Tibial nerve (tissue), 4 donors: ENCODE data around the gene ERC2. TPM values are rescaled to one million over a fixed set of nuclear protein-coding genes. Genes with fewer than 3 reads are reported as not detected.

Experiments
- DNase-seq, 2 donors: peaks; one replicate each; pipeline ENCODE4 v3.0.0-alpha.2; 2019; ENCODE audit warnings: low spot score in 2 of 2
- H3K27ac ChIP-seq, 4 donors: fragments of 200-600 bp; sonication (generic) in 3 of 4; one replicate each; pipeline ENCODE4 v1.5.1; 2017 to 2019; ENCODE audit warnings: mild to moderate bottlenecking in 1 of 4
- H3K27me3 ChIP-seq, 2 donors: fragments of 200-600 bp; sonication (generic) in 1 of 2; one replicate each; pipeline versions ENCODE4 v1.5.1 to v1.6.0; 2017 to 2019
- H3K36me3 ChIP-seq, 3 donors: fragments of 200-600 bp; sonication (generic); one replicate each; pipeline ENCODE4 v1.5.1; 2018 to 2019
- H3K4me1 ChIP-seq, 4 donors: fragments of 200-600 bp; sonication (generic) in 3 of 4; one replicate each; pipeline ENCODE4 v1.5.1; 2017 to 2019
- H3K4me3 ChIP-seq, 4 donors: fragments of 200-600 bp; sonication (generic) in 3 of 4; one replicate each; pipeline ENCODE4 v1.5.1; 2017 to 2019; ENCODE audit warnings: mild to moderate bottlenecking in 1 of 4, moderate library complexity in 1 of 4
- H3K9me3 ChIP-seq, 4 donors: fragments of 200-600 bp; sonication (generic) in 3 of 4; one replicate each; pipeline ENCODE4 v1.5.1; 2017 to 2019
- EP300 ChIP-seq, 2 donors: sonication (generic); formaldehyde crosslinking; IDR thresholded peaks; one replicate each; pipeline ENCODE4 v1.6.1; 2017; ENCODE audit warnings: antibody characterized with exemption in 2 of 2, mild to moderate bottlenecking in 1 of 2
- POLR2A ChIP-seq, 2 donors: fragments of 450-650 bp; IDR thresholded peaks; one replicate each; pipeline ENCODE4 v1.6.1; 2017; ENCODE audit warnings: antibody characterized with exemption in 2 of 2, mild to moderate bottlenecking in 2 of 2, moderate library complexity in 2 of 2
- WGBS, 2 donors: methylation state at CpG; one replicate each; pipeline ENCODE4 v1.1.5; 2018; 5-methylcytosine and 5-hydroxymethylcytosine counted together
- total RNA-seq, 4 donors: library from RNA; depleted of rRNA; stranded (reverse); fragments of >200 nt; gene quantifications; one replicate each; pipeline ENCODE4 v1.1.0, GENCODE V29; 2016
- TF ChIP-seq, protein P1 (sequence below), 5 experiments: fragments of 200-600 bp in 3 of 5; fragments of 450-650 bp in 2 of 5; sonication (generic) in 3 of 5; IDR thresholded peaks; one replicate each; pipeline ENCODE4 v1.5.1; 2016 to 2019; ENCODE audit warnings: antibody characterized with exemption in 5 of 5, mild to moderate bottlenecking in 3 of 5, moderate library complexity in 2 of 5

The ERC2 gene
- total RNA-seq, 4 donors from 2014 or later = 0.84 to 0.98 (median 0.90) TPM; not detected in 1

DNA sequence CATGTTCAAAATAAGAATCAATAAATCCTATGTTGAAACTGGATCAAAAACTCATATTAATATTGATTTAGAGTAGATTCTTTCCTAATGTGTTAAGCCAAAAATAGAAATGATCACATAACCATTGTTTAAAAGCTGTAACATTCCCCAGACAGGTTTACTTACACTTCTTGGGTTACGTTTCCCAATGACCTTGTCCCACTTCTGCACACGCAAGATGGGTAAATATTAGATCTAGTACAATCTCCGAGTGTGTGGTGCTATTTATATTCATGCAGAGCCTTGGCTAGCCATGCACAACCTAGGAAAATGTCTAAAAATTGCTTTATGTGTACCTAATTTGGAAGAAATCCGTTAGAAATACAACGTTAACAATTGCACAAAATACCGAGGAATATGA, 39.6 kb downstream of the ERC2 start:
- TF ChIP-seq, protein P1, sequence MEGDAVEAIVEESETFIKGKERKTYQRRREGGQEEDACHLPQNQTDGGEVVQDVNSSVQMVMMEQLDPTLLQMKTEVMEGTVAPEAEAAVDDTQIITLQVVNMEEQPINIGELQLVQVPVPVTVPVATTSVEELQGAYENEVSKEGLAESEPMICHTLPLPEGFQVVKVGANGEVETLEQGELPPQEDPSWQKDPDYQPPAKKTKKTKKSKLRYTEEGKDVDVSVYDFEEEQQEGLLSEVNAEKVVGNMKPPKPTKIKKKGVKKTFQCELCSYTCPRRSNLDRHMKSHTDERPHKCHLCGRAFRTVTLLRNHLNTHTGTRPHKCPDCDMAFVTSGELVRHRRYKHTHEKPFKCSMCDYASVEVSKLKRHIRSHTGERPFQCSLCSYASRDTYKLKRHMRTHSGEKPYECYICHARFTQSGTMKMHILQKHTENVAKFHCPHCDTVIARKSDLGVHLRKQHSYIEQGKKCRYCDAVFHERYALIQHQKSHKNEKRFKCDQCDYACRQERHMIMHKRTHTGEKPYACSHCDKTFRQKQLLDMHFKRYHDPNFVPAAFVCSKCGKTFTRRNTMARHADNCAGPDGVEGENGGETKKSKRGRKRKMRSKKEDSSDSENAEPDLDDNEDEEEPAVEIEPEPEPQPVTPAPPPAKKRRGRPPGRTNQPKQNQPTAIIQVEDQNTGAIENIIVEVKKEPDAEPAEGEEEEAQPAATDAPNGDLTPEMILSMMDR (IDR thresholded peaks at IDR 0.05) = no peak
- TF ChIP-seq EP300 (IDR thresholded peaks at IDR 0.05) (no peak), POLR2A (IDR thresholded peaks at IDR 0.05) (no peak)
- Histone ChIP-seq H3K36me3 (no peaks in the 10 kb centered on the region), H3K4me3 (no peak overlapping the region), H3K9me3 (peaks cover 0 to 7% (median 0%) of the 10 kb centered on the region in 4 donors), H3K27ac (no peak overlapping the region), H3K27me3 (no peaks in the 10 kb centered on the region), H3K4me1 (no peaks in the 10 kb centered on the region)
- DNase-seq = no peak
- WGBS, 2 donors = 74 to 79% methylated on average over 6 of the region's 6 CpGs

DNA sequence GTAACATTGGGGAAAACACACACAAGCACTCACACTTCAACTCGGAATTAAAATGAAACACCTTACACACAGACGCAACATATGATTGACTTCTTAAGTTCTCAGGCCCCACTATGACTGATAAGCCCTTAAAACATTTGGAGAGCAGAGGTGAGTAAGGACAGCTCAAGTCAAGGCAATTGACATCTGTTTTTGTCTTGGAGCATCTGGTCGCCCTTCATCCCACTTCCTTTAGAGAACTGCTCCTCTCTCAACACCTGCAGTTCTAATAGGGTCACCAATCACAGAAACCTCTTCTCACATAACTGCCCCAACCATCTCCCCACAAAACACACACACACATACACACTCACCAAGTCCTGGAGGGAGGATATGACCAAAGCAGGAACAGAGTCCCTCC, 43.4 kb downstream of the ERC2 start:
- H3K36me3 ChIP-seq = no peaks in the 10 kb centered on the region
- TF ChIP-seq, protein P1 (IDR thresholded peaks at IDR 0.05) = no peak
- TF ChIP-seq EP300 (IDR thresholded peaks at IDR 0.05) = no peak
- TF ChIP-seq POLR2A (IDR thresholded peaks at IDR 0.05) = no peak
- WGBS, 2 donors = 91 to 94% methylated on average over 3 of the region's 3 CpGs

DNA sequence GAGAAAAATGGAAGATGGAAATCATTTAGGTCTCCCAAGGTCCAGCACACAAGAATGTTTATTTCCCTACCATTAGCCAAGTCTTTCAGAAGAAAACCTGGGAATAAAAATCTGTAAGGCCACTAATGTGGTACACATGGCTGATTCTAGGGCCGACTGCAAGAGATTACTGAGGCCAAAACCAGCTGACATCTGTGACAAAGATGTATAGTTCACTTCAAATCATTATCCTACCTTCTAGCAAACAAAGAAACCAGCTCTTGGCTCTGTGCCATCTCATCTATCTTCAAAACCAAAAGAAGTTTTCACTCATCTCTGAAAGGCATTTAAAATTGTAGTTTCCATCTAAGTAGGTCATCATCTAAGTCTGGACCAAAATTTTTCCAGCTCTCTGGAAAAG, 43.9 kb downstream of the ERC2 start:
- DNase-seq = no peak
- Histone ChIP-seq H3K4me1 (peaks cover 0 to 4% (median 0%) of the 10 kb centered on the region in 4 donors), H3K27me3 (no peaks in the 10 kb centered on the region), H3K4me3 (no peak overlapping the region), H3K27ac (no peak overlapping the region), H3K9me3 (no peaks in the 10 kb centered on the region), H3K36me3 (no peaks in the 10 kb centered on the region)
- 40 to 48% methylated on average over 1 of the region's 1 CpG for WGBS, 2 donors
- no peak for TF ChIP-seq EP300 (IDR thresholded peaks at IDR 0.05)
- no peak for TF ChIP-seq POLR2A (IDR thresholded peaks at IDR 0.05)
- TF ChIP-seq, protein P1 (IDR thresholded peaks at IDR 0.05) = no peak

More for the DNA sequence above, 43.4 kb downstream of the ERC2 start:
- H3K27me3 ChIP-seq = no peaks in the 10 kb centered on the region
- H3K4me1 ChIP-seq = peaks cover 0 to 4% (median 0%) of the 10 kb centered on the region in 4 donors
- no peak for DNase-seq
- no peak overlapping the region for H3K27ac ChIP-seq
- H3K4me3 ChIP-seq = no peak overlapping the region
- H3K9me3 ChIP-seq = no peaks in the 10 kb centered on the region

DNA sequence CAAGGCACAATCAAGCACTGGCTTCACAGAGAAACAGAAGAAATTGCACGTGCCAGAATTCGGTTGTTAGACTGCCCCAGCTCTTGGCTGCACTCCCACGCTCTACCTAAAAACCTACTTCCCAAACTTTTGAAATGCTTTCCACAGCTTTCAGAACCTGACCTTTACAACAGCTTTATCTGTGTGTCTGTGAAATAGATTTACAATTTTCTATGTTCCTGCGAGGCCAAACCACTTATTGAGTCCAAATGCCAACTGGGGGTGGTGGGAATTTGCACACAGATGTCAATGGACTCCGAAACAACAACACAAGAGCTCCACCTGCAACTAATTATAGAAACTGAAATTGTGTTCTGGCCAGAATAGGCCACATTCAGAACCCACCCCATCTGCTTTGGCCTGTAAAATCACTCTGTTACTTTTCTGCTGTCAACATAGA, 44.6 kb downstream of the ERC2 start:
- Histone ChIP-seq H3K4me3 (no peak overlapping the region), H3K27ac (no peak overlapping the region), H3K9me3 (no peaks in the 10 kb centered on the region), H3K4me1 (peaks cover 0 to 4% (median 0%) of the 10 kb centered on the region in 4 donors), H3K27me3 (no peaks in the 10 kb centered on the region), H3K36me3 (no peaks in the 10 kb centered on the region)
- TF ChIP-seq, protein P1 (IDR thresholded peaks at IDR 0.05) = no peak
- TF ChIP-seq EP300 (IDR thresholded peaks at IDR 0.05) (no peak), POLR2A (IDR thresholded peaks at IDR 0.05) (no peak)
- 61 to 64% methylated on average over 5 of the region's 5 CpGs for WGBS, 2 donors
- DNase-seq = no peak

DNA sequence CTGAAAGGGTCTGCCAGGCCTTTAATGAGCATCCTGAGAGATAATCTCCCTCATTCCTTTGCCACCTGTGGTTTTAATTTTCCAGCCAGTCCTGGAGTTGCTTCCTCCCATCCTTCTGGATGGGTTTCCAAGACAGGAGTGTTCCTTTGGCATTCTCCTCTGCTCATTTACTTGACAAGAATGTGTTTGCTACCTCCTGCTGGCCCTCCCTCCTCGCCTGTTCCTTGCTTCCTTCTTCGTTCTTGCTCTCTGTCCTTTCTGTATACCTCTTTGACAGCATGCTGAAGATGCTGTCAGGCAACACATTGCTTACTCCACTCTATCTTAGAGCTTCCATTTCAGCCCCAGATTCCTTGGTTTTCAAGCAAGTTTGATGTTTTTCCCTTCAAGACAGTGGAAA, 46.0 kb downstream of the ERC2 start:
- Histone ChIP-seq H3K27ac (no peak overlapping the region), H3K9me3 (no peaks in the 10 kb centered on the region), H3K4me1 (peaks cover 0 to 4% (median 0%) of the 10 kb centered on the region in 4 donors), H3K4me3 (no peak overlapping the region), H3K27me3 (no peaks in the 10 kb centered on the region), H3K36me3 (no peaks in the 10 kb centered on the region)
- WGBS, 2 donors = 62 to 65% methylated on average over 2 of the region's 2 CpGs
- no peak for TF ChIP-seq POLR2A (IDR thresholded peaks at IDR 0.05)
- TF ChIP-seq EP300 (IDR thresholded peaks at IDR 0.05) = no peak
- TF ChIP-seq, protein P1 (IDR thresholded peaks at IDR 0.05) = no peak
- no peak for DNase-seq
